A549 (cell line): Measurements from ENCODE around the gene CXCL9.

Source experiments
- EP300 ChIP-seq, 2 experiments: fragments of >200 bp; sonication (Bioruptor Twin); formaldehyde crosslinking; IDR thresholded peaks; 2 replicates in 1 of 2; 3 replicates in 1 of 2; pipeline ENCODE4 v1.6.1; 2016 to 2017
- ESRRA ChIP-seq: fragments of 150-350 bp; IDR thresholded peaks from 2 replicates; pipeline ENCODE4 v1.6.1; 2014; ENCODE audit warnings: mild to moderate bottlenecking, low read length, borderline replicate concordance
- RAD21 ChIP-seq, 2 experiments: fragments of >200 bp in 1 of 2; sonication (Bioruptor Twin) in 1 of 2; formaldehyde crosslinking in 1 of 2; IDR thresholded peaks in 1 of 2; conservative IDR thresholded peaks in 1 of 2; 2 replicates in 1 of 2; 3 replicates in 1 of 2; pipeline ENCODE4 v1.6.1; 2012 to 2018; ENCODE audit warnings: inconsistent platforms in 1 of 2
- SMC3 ChIP-seq: fragments of >200 bp; sonication (Bioruptor Twin); formaldehyde crosslinking; IDR thresholded peaks from 3 replicates; pipeline ENCODE4 v1.6.1; 2018; ENCODE audit warnings: inconsistent platforms
- TF ChIP-seq, protein P1 (sequence below): fragments of >200 bp; sonication (Bioruptor Twin); formaldehyde crosslinking; IDR thresholded peaks from 3 replicates; pipeline ENCODE4 v1.5.1; 2016

DNA sequence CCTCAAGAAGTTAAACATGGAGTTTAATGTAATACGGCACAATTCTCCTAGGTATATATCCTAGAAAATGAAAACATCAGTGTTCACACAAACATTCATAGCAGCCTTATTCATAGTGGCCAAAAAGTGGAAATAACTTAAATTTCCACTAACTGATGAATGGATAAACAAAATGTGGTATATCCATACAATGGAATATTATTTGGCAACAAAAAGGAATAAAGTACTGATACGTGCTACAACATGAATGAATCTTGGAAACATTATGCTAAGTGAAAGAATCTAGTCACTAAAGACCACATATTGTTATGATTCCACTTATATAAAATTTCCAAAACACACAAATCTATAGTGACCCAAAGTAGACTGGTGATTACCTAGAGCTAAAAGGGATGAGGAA is 31.1 kb downstream of the CXCL9 start:
- TF ChIP-seq, protein P1, sequence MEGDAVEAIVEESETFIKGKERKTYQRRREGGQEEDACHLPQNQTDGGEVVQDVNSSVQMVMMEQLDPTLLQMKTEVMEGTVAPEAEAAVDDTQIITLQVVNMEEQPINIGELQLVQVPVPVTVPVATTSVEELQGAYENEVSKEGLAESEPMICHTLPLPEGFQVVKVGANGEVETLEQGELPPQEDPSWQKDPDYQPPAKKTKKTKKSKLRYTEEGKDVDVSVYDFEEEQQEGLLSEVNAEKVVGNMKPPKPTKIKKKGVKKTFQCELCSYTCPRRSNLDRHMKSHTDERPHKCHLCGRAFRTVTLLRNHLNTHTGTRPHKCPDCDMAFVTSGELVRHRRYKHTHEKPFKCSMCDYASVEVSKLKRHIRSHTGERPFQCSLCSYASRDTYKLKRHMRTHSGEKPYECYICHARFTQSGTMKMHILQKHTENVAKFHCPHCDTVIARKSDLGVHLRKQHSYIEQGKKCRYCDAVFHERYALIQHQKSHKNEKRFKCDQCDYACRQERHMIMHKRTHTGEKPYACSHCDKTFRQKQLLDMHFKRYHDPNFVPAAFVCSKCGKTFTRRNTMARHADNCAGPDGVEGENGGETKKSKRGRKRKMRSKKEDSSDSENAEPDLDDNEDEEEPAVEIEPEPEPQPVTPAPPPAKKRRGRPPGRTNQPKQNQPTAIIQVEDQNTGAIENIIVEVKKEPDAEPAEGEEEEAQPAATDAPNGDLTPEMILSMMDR, result no peak
- TF ChIP-seq EP300 (IDR thresholded peaks at IDR 0.05), result no peak
- TF ChIP-seq ESRRA, result no peak
- no peak for TF ChIP-seq SMC3
- TF ChIP-seq RAD21 (conservative IDR thresholded peaks at IDR 0.05 in 1 of 2, IDR thresholded peaks at IDR 0.05 in 1 of 2), result no peak
